NCI-H446 treated with DMSO at 0.1 percent for 48 hours (cell line): ENCODE measurements around the gene ANO10.
"Not testable (repeated sequence)": the region's sequence is repeated elsewhere in the genome, so short reads cannot be mapped to it uniquely, and the experiment has no call there.

Experiments used
- DNase-seq: peaks from one replicate; lab custom pipeline; 2025; lab: John Stamatoyannopoulos, UW

ANO10 gene

DNA sequence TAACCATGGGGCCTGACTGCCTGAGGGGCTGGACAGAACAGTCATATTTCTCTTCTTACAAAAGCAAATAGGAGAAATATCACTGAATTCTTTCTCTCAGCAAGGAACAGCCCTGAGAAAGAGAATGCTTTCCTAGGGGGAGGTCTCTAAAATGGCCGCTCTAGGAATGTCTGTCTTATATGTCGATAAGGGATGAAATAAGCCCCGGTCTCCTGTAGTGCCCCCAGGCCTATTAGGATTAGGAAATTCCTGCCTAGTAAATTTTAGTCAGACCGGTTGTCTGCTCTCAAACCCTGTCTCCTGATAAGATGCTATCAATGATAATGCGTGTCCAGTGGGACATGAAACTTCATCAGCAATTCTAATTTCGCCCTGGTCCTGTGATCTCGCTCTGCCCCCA, 103.3 kb downstream of the ANO10 start:
- not testable (repeated sequence) for DNase-seq

DNA sequence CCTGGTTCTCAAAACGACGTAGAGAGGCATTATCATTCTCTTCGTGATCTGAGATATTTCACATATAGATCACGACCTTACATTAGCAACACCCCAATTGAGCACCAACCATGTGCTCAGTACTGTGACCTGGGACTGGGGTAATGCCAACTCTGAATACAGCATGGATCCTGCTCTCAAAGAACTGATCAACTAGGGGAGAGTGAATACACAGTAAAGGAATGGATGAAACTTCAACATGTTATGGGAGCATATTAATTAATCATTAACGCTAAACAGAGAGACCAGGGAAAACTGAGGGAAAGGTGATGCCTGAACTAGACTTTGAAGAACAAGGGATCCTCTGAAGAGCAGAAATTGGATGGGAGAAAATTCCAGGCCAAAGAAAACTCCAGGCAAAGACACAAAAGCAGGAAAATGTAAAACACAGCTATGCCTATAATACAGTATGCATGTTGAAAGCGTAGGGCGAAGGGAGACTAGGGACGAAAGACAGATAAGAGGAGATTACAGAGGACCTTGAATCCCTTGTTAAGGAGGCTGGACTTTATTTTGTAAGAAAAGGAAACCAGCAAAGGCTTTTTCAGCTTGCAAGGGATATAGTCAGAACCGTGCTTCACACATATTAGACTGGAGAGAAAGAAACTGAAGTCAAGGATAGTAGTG, 105.7 kb downstream of the ANO10 start:
- no peak for DNase-seq

DNA sequence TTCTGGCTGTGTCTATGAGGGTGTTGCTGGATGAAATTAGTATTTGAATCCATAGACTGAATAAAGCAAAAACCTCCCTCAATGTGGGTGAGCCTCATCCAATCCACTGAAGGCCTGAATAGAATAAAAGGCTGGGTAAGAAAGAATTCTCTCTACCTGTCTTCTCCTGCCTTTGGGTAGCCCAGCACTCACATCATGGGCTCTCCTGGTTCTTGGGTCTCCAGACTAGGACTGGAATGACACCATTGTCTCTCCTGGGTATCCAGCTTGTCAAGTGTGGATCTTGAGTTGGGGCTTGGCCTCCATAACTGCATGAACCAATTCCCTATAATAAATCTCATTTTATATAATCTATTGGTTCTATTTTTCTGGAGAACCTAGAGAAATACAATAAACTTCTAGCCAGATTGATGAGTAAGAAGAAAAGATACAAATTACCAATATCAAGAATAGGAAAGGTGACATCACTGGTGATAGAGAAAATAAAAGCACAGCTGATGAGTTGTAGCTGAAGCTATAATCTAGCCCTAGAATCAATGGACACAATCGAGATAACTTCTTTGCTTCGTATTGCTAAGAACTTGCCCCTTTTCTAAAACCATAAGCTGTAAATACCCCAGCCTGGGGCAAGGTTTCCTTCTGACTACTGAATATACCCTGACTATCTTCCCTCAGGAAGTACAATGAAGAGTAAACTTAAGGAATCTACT, 106.4 kb downstream of the ANO10 start:
- DNase-seq = no peak

DNA sequence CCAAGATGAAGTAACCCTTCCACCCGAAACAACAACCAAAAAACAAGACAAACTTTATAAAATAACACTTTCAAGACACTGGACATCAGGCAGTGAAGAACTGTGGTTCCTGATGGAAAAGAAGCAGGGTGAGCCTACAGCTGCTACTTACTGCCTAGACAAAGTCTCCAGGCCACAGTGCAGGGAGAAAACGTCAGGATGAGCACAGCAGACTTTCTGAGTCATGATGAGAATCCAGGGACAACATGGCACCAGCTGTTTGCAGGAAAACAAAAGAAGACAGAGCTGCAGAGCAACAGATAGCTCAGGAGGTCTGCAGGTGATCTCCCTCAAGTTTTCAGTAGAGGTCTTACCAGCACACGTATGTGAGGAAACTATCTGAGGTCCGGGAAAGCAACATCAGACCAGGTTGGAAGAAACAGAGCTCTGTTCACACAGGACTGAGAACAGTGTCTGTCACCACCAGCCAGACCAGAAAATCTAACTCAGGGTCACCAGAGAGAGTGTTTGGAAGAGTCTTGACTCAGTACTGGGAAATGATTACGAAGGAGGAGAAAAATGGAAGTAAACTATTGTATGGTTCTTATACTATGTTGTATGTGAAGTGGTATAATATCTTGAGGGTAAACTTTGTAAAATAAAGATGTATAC, 108.9 kb downstream of the ANO10 start:
- no peak for DNase-seq

DNA sequence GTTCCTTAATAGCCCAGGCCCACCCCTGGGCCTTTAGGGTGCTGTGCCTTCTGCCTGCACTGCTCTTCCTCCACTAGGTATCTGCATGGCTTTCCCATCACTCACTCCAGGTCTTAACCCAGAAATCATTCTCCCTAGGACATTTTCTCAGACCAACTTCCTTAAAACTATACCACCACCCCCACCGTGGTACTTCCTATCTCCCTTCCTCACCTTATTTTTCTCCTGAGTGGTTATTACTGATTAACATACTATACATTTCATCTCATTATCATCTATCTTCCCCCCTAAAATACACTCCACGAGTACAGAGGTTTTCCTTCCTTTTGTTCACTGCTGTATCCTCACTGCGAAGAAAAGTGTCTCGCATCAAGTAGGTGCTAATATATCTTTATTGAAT, 115.2 kb downstream of the ANO10 start:
- no peak for DNase-seq

DNA sequence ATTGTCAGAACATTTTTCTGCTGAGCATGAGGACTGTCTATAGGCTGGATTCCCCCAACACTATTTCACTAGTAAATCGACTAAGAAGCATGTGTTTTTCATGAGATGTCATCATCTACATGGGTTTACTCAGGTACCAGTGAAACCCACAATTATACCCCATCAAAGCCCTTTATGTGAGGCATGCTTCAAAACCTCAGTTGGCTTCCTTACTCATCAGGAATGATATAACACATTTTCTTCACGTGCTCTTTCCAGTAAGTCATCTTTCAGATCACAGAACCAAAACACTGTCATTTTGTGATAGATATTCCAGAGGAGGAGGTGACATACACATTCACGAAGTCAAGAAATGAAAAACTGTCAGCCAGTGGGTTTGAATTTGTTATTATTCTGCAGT, 116.5 kb downstream of the ANO10 start:
- DNase-seq = no peak

DNA sequence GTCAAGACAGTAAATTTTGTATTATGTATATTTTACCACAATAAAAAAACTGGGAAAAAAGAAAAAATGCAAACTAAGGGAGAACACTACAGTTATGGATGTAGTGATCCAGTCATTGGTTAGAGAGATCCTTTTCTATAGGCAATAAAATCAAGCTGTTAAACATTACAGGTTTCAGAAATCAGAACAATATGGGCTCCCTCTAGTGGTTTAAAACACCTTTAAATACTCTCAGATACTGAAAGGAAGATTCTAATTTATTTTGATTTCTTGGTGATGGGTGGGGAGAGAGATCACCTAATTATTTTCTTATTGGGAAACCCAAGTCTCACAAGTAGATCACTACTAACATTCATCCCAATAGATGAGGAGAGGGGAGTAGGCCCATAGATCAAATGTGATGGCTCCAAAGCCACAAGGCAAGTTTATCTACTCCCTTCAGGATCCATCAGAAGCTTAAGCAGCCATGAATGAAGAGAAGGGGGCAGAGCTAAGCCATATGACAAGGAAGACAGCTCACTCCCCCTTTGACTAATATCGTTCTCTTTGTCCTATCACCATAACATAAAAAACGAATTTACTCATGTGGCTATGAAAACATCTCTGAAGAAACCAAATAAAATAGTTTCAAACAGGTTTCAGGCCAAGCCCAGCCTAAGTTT, 118.6 kb downstream of the ANO10 start:
- DNase-seq = no peak

DNA sequence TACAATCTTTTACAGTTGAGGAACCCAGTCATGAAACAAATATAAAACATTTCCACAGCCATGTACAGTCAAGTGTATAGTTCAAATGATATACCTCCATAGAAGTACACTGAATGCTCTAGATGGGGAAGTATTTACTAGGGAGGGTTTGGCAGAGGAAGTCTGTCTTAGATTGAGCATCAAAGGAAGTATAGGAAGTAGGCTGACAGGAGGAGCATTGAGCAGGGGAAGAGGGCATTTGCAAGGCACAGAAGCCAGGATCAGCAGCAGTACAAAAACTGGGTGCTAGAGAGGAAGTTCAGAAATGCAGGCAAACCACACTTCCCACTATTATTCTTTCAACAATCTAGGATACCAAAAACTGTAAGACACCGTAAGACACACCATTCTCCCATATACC, 122.6 kb downstream of the ANO10 start:
- DNase-seq = no peak

DNA sequence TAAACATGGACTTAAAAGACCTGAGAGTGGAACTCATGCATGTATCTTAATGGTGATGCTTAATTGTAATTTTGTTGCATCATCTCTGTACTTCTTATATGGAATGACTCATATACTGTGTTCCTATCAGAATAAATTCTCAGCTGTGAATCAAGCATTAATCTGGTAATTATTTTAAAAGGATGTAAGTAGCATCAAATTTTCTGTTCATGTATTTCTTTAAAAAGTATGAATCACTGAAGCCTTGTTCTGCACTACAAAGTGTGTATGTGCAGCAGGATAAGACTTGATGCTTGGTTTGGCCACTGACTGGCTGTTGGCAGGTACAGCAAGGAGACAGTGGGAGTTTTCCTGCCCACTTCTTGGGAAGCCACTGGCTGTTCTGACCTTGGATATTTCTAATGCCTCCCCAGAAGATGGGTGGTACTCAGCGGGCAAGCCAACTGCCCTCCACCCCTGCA, 123.9 kb downstream of the ANO10 start:
- no peak for DNase-seq

DNA sequence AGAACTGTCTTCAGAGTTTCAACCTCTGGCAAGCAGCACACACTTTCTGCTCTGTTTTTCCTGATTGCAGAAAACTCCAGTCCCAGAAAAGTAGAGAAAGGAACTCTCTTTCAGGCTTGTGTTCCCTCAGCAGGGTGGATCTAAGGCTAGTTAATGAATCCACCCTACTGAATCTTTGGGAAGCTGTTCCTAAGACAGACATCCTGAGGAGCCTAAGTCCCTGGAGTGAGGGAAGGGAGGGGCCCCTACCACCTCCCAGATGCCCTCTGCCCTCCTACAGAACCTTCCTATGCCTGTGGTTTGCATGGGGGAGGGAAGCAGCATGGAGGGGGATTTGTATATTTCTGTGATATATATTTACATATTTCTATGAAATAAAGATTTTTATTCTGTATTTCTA, 124.4 kb downstream of the ANO10 start:
- DNase-seq = no peak

DNA sequence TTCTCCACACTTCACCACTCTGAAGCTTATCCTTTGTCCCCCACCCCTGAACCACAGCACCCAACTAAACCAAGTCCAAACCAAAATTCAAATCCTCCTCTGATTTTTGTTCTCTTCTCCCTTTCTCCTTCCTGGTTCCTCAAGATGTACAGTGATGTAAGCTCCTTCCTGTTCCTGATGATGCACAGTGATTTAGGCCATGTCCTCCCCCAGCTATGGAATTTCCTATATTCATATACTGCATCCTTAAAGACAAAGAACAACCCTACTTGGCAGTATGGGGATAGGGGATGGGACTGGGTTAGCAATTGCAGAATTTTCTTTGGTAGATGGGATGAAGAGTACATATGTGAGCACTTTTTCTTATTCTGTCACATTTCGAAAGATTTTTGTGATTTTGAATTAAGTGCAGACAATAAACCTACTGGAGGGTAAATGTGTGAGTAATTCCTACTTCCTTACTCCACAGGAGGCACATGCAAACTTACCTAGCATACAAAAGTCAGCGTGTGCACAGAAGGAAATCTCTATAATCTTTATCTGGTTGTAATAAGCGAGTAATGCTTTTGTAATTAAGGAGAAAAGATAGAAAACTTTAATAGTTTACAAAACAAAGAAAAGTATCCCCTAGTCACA, 125.0 kb downstream of the ANO10 start:
- no peak for DNase-seq

DNA sequence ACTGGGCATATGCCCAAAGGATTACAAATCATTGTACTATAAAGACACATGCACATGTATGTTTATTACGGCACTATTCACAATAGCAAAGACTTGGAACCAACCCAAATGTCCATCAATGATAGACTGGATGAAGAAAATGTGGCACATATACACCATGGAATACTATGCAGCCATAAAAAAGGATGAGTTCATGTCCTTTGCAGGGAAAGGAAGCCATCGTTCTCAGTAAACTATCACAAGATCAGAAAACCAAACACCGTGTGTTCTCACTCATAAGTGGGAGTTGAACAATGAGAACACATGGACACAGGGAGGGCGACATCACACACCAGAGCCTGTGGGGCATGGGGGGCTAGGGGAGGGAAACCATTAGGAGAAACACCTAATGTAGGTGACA, 128.9 kb downstream of the ANO10 start:
- not testable (repeated sequence) for DNase-seq

DNA sequence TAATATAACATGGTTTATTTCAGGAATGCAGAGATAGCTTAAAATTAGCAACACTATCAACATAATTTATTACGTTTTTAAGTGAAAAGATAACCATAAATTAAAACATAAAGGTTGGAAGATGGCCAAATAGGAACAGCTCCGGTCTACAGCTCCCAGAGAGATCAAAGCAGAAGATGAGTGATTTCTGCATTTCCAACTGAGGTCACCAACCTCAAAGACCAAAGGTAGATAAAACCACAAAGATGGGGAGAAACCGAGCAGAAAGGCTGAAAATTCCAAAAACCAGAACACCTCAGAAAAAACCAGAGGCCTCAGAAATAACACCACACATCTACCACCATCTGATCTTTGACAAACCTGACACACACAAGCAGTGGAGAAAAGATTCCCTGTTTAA, 130.0 kb downstream of the ANO10 start:
- DNase-seq = not testable (repeated sequence)

DNA sequence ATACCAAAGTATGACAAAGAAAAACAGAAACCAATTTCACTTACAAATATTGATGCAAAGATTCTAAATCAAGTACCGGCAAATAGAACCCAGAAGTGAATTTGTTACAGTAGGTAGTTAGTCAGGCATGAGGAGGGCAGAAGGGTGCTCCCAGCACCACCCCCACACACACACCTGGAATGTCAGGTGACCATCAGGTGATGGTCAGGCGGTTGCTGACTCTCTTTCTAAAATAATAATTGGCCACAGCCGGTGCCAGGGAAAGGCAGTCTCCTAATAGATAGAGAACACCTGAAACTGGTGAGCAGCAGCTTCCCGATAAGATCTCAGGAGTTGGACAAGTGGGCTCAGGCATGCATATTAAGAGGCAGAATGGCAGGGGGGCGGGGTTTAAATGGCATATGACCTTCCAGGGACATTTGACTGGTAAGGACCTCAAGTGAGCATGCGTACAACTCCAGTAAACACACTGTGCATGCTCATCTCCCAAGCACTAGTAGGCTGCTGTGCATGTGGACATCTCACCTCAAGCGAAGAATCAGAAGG, 131.1 kb downstream of the ANO10 start:
- no peak for DNase-seq

DNA sequence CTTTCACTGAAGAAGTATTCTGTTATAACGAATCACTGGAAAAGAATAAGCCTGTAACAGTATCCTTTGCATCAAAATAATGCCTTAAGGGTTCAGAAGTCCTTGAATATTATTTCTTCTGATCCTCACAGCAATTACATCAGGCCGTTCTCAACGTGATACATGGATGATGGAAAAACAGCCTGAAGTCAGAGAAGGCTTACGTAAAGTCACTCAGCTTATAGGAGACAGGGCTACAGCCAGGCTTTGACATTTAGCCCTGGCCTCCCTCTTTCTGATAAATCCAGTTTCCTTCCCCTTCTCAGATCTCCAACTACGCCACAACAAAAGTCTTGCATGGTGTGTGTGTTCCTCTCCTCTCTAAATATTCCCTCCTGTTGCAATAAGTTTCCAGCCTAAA, 131.9 kb downstream of the ANO10 start:
- no peak for DNase-seq

DNA sequence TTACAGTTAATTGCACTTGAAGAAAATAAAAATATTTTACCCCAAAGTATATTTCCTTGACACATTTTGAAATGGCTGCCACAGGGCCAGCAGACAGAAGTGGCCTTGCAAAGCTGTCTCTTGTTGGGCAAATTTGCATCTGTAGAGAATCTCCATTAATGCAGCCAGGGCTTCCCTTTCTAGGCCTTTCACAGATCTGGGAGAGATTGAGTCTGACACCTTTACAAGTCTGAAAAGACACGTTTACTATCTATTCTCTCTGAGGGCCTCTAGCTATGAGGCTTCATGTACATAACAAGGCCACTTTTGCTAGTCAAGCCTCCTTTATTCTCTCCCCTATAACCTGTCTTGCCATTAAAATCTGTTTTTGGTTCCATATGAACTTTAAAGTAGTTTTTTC, 135.9 kb downstream of the ANO10 start:
- DNase-seq = no peak

DNA sequence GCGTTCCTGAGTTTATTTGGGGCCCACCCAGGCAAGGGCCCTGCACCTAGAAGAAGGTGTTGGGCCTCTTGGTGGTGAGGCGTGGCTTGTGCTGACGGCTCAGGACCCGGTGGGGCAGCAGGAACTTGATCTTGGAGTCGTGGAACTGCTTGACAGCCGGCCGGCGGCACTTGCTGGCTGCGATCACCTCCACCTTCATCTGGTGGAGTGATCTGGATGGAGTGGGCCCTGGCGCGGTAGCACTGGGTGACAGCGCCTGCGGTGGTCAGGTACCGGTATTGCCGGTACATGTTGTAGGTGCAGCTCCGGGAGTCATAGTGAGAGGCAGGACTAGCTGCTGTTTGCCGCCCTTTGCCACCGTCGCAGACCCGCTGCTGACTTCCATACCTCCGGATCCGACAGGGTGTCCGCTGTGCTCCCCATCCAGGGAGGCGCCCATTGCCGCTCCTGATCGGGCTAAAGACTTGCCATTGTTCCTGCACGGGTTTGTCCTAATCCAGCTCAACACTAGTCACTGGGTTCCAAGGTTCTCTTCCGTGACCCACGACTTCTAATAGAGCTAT, 136.8 kb downstream of the ANO10 start:
- no peak for DNase-seq

DNA sequence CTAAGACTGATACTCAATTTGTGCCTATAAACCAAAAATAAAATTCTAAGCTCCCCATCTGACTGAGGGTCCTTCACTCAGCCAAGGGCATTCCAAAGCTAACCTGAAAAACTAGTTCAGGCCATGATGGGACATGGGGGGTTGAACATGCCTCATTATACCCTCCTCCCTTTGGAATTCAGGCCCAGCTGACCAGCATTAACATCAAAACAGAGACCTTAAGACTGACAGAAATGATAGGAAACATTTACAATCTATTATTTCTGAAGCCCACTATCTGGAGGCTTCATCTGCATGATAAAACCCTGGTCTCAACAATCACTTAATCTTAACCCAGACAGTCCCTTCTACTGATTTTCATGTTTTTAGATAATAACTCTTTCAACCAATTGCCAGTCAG, 140.4 kb downstream of the ANO10 start:
- DNase-seq = no peak

DNA sequence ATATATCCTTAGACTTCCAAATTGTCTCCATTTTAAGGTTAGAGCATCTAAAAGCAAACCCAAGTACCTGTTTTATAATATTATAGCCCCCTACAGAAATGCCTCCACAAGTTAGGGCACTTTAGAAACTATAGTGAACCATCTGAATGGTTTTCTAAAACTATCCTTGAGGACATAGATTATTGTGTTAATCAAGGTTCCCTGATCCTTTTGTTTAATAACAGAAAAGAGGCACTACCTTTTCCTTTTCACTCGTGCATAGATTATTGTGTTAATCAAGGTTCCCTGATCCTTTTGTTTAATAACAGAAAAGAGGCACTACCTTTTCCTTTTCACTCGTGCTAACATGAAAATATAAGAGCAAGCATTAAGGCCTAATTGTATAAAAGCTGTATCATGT, 143.0 kb downstream of the ANO10 start:
- DNase-seq = not testable (repeated sequence)

DNA sequence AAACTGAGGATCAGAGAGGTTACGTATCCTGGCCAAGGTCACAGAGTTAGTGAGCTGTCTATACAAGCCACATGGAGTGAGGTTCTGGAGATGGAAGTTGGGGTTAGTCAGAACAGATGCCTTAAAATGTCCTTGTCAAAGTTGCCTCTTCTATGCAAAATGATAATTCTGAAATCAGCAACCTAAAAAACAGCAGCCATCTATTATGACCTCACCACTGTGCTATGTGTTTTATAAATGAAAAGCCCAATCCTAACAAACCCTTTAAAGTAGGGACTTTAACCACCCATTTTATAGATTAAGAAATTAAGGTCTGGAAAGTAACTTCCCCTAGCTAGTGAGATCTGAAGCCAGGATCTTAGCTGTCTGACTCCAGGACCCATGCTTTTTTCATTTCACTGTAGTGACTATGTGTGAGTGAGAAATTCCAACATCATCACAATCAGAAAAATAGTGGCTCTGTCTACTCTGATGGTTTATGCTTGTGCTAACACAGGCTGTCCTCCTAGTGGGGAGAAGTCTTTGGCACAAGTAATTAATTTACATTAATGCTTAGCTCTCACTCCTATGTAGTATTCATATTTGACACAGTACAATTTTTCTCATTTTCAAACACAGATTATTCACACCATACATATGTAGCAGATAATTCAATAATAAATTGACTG, 143.6 kb downstream of the ANO10 start:
- DNase-seq = no peak

DNA sequence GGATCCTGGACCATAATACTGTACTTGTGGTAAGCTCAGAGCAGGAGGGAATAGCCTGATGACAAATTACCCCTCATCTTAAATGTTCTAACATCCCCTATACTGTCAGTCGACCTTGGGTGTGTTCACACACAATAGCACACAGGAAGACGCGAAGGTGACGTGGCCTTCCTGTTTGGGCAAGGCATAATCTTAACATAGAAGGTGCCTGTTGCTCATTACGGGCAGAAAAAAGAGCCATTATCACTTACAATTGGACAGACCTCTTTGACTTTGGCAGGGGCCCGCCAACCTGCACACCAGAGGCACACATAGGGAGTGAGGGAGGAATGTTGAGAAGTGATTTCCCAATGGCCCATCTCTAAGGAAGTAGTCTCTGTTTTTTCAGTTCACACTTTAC, 144.2 kb downstream of the ANO10 start:
- no peak for DNase-seq
